ENCODE data around the gene EPHB2. TPM values are rescaled to one million over a fixed set of nuclear protein-coding genes. Genes with fewer than 3 reads are reported as not detected.

EPHB2 gene
- polyA plus RNA-seq, 1 donor from 2014 or later: 22.8 TPM

DNA sequence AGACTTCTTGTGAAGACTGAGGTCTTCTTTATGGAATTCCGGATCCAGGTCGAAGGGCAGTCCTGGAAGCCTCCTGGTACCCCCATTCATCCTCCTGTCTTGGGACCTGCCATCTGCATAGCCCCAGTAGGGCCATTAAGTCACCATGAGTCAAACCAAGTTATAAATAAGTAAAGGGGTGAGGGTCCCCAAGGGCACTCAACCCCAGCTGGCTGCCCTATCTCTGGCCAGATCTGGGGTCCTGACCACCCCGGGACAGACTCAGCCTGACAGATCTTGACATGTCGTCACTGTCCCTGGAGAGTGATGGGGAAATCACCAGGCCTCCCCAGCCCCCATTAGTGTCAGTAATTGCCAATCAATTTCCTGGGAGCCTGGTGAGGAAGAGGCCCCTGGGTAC is 108.7 kb downstream of the EPHB2 start:
- Histone ChIP-seq H3K27ac (ENCODE audit: low read length) (no peak overlapping the region), H3F3A (ENCODE audit: insufficient read depth, low read length, poor library complexity, severe bottlenecking) (no peaks in the 10 kb centered on the region), H3K36me3 (ENCODE audit: insufficient read depth, low read length) (no peaks in the 10 kb centered on the region), H3K4me2 (ENCODE audit: low read length) (no peak overlapping the region), H3K9me2 (ENCODE audit: insufficient read depth, low read length) (no peaks in the 10 kb centered on the region), H3K79me2 (replicated peaks; ENCODE audit: insufficient read depth, low read length) (no peaks in the 10 kb centered on the region), H3K9me3 (ENCODE audit: low read length) (no peaks in the 10 kb centered on the region), H3K27me3 (ENCODE audit: insufficient read depth, low read depth, low read length) (no peaks in the 10 kb centered on the region), H3K4me3 (ENCODE audit: low read length) (no peak overlapping the region), H4K20me1 (ENCODE audit: insufficient read depth) (no peaks in the 10 kb centered on the region), H3K9ac (ENCODE audit: low read length) (no peak overlapping the region), H2AFZ (ENCODE audit: low read depth, low read length) (no peak overlapping the region)
- TF ChIP-seq SMC3 (conservative IDR thresholded peaks at IDR 0.05; ENCODE audit: poor library complexity) (no peak), TAF1 (IDR thresholded peaks at IDR 0.05; ENCODE audit: low read depth) (no peak), EZH2 (IDR thresholded peaks at IDR 0.05; ENCODE audit: borderline replicate concordance, insufficient read depth, low read length, poor library complexity, severe bottlenecking) (no peak), EP300 (conservative IDR thresholded peaks at IDR 0.05; ENCODE audit: poor library complexity, severe bottlenecking) (no peak), POLR2AphosphoS5 (IDR thresholded peaks at IDR 0.05) (no peak), RAD21 (conservative IDR thresholded peaks at IDR 0.05) (no peak), MXI1 (conservative IDR thresholded peaks at IDR 0.05; ENCODE audit: poor library complexity, severe bottlenecking) (no peak)
- TF ChIP-seq, protein P1, sequence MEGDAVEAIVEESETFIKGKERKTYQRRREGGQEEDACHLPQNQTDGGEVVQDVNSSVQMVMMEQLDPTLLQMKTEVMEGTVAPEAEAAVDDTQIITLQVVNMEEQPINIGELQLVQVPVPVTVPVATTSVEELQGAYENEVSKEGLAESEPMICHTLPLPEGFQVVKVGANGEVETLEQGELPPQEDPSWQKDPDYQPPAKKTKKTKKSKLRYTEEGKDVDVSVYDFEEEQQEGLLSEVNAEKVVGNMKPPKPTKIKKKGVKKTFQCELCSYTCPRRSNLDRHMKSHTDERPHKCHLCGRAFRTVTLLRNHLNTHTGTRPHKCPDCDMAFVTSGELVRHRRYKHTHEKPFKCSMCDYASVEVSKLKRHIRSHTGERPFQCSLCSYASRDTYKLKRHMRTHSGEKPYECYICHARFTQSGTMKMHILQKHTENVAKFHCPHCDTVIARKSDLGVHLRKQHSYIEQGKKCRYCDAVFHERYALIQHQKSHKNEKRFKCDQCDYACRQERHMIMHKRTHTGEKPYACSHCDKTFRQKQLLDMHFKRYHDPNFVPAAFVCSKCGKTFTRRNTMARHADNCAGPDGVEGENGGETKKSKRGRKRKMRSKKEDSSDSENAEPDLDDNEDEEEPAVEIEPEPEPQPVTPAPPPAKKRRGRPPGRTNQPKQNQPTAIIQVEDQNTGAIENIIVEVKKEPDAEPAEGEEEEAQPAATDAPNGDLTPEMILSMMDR (IDR thresholded peaks at IDR 0.05; ENCODE audit: poor library complexity, severe bottlenecking): no peak
- TF ChIP-seq, protein P2, sequence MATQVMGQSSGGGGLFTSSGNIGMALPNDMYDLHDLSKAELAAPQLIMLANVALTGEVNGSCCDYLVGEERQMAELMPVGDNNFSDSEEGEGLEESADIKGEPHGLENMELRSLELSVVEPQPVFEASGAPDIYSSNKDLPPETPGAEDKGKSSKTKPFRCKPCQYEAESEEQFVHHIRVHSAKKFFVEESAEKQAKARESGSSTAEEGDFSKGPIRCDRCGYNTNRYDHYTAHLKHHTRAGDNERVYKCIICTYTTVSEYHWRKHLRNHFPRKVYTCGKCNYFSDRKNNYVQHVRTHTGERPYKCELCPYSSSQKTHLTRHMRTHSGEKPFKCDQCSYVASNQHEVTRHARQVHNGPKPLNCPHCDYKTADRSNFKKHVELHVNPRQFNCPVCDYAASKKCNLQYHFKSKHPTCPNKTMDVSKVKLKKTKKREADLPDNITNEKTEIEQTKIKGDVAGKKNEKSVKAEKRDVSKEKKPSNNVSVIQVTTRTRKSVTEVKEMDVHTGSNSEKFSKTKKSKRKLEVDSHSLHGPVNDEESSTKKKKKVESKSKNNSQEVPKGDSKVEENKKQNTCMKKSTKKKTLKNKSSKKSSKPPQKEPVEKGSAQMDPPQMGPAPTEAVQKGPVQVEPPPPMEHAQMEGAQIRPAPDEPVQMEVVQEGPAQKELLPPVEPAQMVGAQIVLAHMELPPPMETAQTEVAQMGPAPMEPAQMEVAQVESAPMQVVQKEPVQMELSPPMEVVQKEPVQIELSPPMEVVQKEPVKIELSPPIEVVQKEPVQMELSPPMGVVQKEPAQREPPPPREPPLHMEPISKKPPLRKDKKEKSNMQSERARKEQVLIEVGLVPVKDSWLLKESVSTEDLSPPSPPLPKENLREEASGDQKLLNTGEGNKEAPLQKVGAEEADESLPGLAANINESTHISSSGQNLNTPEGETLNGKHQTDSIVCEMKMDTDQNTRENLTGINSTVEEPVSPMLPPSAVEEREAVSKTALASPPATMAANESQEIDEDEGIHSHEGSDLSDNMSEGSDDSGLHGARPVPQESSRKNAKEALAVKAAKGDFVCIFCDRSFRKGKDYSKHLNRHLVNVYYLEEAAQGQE (IDR thresholded peaks at IDR 0.05; ENCODE audit: borderline replicate concordance): no peak

DNA sequence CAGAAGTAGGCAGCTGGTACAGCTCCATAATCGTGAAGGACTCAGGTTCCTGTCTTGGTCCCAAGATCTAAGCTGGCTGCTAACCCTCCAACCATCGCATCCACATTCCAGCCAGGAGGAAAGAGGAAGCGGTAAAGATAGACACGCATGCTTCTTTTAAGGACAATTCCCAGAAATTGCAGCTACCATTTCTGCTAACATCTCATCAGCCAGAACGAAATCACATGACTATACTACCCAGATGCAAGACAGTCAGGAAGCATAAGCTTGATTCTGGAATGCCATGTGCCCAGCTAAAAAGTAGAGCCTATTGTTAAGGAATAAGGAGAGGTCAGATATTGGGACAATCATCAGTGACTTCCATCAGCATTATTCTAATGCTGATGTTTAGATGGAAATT is 110.4 kb downstream of the EPHB2 start:
- Histone ChIP-seq H3K36me3 (ENCODE audit: insufficient read depth, low read length) (no peaks in the 10 kb centered on the region), H3K4me2 (ENCODE audit: low read length) (no peak overlapping the region), H3K9me2 (ENCODE audit: insufficient read depth, low read length) (no peaks in the 10 kb centered on the region), H3F3A (ENCODE audit: insufficient read depth, low read length, poor library complexity, severe bottlenecking) (no peaks in the 10 kb centered on the region), H3K27me3 (ENCODE audit: insufficient read depth, low read depth, low read length) (no peaks in the 10 kb centered on the region), H4K20me1 (ENCODE audit: insufficient read depth) (no peaks in the 10 kb centered on the region), H2AFZ (ENCODE audit: low read depth, low read length) (no peak overlapping the region), H3K9me3 (ENCODE audit: low read length) (no peaks in the 10 kb centered on the region), H3K9ac (ENCODE audit: low read length) (no peak overlapping the region), H3K27ac (ENCODE audit: low read length) (no peak overlapping the region), H3K79me2 (replicated peaks; ENCODE audit: insufficient read depth, low read length) (no peaks in the 10 kb centered on the region), H3K4me3 (ENCODE audit: low read length) (no peak overlapping the region)
- TF ChIP-seq POLR2AphosphoS5 (IDR thresholded peaks at IDR 0.05) (no peak), EZH2 (IDR thresholded peaks at IDR 0.05; ENCODE audit: borderline replicate concordance, insufficient read depth, low read length, poor library complexity, severe bottlenecking) (no peak), SMC3 (conservative IDR thresholded peaks at IDR 0.05; ENCODE audit: poor library complexity) (no peak), TAF1 (IDR thresholded peaks at IDR 0.05; ENCODE audit: low read depth) (no peak), RAD21 (conservative IDR thresholded peaks at IDR 0.05) (no peak), EP300 (conservative IDR thresholded peaks at IDR 0.05; ENCODE audit: poor library complexity, severe bottlenecking) (no peak), MXI1 (conservative IDR thresholded peaks at IDR 0.05; ENCODE audit: poor library complexity, severe bottlenecking) (no peak)
- TF ChIP-seq, protein P2 (IDR thresholded peaks at IDR 0.05; ENCODE audit: borderline replicate concordance): no peak
- TF ChIP-seq, protein P1 (IDR thresholded peaks at IDR 0.05; ENCODE audit: poor library complexity, severe bottlenecking): no peak
